NK-92 treated with Interleukin-12 subunit alpha and Interleukin-12 subunit beta, amount 100 ng/mL, for 24 hours (cell line): ENCODE measurements around the gene ACACB.

Experiments used
- DNase-seq: peaks from one replicate; lab custom pipeline; 2025; lab: John Stamatoyannopoulos, UW

Gene ACACB

DNA sequence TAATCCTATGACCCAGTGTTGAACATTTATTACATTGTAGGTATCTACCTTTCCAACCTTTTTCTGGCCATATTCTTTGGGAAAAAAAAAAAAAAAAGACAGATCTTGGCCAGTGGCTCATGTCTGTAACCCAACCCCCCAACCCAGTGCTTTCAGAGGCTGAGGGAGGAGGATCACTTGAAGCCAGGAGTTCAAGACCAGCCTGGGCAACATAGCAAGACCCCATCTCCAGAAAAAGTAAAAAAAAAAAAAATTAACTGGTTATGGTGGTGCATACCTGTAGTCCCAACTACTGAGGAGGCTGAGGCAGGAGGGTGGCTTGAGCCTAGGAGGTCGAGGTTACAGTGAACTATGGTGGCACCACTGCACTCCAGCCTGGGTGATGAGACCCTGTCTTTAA lies 58.1 kb downstream of the ACACB start:
- DNase-seq: no peak

DNA sequence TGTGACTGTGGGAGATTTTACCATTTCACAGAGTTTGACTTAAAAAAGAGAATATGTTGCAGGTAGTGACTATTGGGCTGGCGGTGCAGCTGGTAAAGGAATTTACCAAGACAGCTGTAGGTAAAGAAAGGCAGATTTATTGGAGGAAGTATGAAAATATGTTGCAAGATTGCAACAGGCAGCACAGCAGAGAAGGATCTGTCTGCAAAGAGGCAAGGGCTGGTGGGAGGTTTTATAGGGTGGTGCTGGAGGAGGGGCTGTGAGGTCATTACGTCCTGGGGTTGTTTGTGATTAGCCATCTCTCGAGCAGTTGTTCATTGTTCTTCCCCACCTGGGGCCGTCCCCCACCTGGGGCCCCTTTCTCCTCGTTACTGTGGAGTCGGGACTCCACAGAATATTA lies 62.1 kb downstream of the ACACB start:
- DNase-seq: no peak

DNA sequence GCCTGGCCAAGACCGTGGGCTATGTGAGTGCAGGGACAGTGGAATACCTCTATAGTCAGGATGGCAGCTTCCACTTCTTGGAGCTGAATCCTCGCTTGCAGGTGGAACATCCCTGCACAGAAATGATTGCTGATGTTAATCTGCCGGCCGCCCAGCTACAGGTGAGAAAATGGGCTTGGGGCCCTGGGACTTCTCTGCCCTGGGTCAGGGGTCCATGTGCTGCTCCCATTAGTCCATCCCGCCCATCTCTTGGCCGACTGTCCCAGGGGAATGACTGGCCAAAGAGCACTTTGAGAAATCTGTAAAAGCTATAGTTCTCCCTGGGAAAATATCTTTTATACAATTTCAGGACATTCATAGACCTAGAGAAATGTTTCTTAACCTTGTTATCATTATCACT lies 63.5 kb downstream of the ACACB start:
- no peak for DNase-seq

DNA sequence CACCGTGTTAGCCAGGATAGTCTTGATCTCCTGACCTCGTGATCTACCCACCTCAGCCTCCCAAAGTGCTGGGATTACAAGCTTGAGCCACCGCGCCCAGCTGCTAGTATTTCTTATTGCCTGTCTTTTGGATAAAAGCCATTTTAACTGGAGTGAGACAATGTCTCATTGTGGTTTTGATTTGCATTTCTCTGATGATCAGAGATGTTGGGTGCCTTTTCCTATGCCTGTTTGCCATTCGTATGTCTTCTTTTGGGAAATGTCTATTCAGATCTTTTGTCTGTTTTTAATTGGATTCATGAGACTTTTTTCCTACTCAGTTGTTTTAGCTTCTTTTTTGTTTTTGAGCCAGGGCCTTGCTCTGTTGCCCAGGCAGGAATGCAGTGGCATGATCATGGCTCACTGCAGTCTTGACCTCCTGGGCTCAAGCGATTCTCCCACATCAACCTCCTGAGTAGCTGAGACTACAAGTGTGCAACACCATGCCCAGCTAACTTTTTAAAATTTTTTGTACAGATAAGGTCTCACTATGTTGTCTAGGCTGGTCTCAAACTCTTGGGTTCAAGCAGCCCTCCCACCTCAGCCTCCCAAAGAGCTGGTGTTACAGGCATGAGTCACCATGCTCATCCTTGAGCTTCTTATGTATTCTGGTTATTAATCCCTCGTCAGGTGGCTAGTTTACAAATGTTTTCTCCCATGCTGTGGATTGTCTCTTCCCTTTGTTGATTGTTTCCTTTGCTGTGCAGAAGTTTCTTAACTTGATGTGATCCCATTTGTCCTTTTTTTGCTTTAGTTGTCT lies 65.9 kb downstream of the ACACB start:
- no peak for DNase-seq

DNA sequence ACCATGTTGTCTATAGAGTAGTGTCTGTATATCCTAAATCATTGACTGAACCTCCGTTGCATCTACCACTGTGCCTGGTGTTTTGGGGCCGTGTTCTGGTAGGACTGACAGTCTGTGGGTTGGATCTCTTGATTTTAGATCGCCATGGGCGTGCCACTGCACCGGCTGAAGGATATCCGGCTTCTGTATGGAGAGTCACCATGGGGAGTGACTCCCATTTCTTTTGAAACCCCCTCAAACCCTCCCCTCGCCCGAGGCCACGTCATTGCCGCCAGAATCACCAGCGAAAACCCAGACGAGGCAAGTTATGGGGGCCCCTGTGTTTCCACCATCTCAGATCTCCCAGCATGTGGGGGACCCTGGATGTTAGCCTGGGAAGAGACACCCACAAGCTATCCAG lies 69.1 kb downstream of the ACACB start:
- no peak for DNase-seq

DNA sequence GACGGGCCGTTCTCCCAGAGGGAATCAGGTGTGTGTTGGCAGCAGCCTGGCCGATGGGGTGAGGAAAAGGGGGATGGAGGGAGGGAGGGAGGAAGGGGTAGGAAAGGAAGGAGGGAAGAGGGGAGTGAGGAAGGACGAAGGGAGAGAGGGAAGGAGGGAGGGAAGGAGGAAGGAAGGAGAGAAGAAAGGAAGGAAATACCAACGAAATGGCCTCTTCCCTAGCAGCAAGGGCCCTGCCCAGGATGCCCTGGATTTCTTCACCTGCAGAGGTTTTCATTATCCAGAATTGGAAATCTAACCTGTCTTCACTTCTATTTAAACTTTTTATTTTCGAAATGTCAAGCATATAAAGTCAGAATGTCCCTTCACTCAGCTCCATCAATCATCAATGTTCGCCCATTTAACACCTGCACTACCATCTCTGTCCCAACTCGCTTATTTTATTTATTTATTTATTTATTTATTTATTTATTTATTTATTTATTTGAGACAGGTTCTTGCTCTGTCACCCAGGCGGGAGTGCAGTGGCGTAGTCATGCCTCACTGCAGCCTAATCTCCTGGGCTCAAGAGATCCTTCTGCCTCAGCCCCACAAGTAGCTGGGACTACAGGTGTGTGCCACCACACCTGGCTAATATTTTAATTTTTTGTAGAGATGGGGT lies 70.7 kb downstream of the ACACB start:
- DNase-seq: no peak

DNA sequence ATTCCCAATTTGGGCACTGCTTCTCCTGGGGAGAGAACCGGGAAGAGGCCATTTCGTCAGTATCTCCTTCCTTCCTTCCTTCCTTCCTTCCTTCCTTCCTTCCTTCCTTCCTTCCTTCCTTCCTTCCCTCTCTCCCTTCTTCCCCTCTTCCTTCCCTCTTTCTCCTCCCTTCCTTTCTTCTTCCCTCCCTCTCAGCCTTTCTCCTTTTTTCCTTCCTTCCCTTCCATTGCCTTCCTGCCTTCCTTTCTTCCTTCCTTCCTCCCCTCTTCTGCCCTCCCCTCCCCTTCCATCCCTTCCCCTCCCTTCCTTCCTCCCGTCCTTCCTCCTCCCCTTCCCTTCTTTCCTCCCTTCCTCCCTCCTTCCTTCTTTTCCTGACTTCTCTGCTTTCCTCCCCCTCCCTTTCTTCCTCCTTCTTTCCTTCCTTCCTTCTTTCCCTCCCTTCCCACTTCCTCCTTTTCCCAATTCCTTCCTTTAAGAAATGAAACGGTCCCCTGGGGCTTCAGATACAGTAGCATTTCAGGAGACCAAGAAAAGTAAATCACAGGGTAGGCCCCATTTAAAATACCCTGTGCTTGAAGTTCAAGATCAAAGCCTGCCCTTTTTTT lies 71.8 kb downstream of the ACACB start:
- no peak for DNase-seq

DNA sequence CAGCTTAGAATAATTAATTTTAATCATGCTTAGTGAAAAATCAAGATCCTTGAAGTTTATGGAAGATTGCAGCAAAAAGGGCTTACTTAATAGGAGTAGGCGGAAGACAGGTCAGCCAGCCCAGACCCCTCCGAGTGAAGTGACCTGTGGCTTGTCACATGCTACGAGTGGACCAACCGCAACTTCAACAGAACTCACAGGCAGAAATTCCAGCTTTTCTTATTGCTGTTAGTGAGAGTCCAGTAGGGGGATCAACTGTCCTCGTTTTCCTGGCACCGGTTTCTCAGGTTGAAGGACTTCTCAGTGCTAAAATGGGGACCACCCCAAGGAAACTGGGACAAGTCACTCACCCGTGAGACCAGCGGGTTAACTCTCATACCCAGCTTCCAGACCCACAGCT lies 72.9 kb downstream of the ACACB start:
- no peak for DNase-seq

DNA sequence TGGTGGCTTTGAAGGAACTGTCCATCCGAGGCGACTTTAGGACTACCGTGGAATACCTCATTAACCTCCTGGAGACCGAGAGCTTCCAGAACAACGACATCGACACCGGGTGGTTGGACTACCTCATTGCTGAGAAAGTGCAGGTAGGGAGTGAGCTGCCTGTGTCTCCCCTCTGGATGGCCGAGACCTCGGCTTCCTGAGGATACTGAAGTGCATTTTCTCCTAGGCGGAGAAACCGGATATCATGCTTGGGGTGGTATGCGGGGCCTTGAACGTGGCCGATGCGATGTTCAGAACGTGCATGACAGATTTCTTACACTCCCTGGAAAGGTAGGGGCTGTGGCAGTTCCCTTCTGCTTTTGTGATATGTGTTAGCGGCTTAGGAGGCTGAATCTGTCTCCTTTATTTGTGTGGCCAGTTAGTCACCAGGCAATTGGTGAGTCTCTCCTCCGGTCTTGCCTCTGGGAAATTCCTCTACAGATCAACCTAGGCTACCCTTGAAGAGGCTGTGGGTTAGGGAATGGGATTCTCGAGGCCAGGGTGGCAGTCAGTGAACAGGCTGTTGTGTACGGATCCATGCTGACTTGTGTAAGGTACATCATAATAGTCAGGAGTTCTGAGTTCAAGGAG lies 75.3 kb downstream of the ACACB start:
- DNase-seq: no peak

DNA sequence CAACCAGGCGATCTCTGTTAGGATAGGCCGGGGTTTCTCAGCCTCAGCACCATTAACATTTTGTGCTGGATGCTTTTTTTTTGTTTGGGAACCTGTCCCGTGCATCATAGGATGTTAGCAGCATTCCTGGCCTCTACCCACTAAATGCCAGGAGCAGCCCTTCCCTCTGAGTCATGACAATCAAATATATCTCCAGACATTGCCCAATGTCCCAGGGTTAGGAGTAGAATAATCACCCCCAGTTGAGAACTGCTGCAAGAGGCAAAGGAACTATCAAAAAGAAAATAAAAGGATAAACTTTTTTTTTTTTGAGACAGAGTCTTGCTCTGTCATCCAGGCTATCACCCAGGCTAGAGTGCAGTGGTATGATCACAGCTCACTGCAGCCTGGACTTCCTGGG lies 76.0 kb downstream of the ACACB start:
- DNase-seq: no peak

DNA sequence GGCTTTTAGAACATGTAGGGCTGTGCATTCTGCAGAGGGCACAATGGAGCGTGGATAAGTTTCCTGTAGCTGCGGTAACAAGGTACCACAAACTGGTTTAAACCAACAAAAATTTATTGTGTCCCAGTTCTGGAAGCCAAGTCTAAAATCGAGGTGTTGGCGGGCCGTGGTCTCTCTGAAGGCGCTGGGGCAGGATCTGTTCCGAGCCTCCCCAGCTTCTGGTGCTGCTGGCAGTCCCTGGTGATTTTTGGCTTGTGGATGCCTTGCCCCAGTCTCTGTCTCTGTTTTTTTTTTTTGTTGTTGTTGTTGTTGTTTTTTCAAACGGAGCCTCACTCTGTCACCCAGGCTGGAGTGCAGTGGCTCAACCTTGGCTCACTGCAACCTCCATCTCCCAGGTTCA lies 77.5 kb downstream of the ACACB start:
- no peak for DNase-seq

DNA sequence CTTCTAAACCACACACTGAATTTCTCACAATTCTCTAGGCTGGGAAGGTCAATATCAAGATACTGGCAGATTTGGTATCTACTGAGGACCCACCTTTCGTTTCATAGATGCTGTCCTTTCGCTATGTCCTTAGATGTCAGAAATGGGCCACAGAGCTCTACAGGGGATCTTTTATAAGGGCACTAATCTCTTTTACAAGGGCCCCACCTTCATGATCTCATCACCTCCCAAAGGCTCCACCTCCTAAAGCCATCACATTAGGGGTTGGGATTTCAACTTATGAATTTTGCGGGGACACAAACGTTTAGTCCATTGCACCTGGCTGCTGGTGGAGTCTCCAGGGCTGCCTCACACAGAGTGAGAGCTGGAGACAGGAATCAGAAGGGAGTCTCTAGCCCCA lies 79.9 kb downstream of the ACACB start:
- DNase-seq: no peak

DNA sequence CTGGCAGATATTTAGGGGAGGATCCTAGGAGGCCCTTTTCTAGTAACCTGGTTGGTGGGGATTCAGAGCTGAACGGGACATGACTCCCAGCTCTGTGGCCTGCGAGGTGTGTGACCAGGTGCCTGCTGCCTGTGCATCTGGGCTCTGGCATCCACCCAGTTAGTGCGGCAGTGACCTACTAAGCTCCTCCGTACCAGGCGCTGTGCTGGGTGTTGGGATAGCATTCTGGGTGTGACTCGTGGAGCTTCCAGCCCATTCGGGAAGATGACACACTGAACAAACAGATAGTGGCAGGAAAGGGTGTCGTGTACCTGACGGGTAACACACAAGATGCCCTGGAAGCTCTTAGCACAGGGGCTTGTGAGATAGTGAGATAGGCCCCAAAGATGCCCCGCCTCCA lies 80.9 kb downstream of the ACACB start:
- DNase-seq: no peak

DNA sequence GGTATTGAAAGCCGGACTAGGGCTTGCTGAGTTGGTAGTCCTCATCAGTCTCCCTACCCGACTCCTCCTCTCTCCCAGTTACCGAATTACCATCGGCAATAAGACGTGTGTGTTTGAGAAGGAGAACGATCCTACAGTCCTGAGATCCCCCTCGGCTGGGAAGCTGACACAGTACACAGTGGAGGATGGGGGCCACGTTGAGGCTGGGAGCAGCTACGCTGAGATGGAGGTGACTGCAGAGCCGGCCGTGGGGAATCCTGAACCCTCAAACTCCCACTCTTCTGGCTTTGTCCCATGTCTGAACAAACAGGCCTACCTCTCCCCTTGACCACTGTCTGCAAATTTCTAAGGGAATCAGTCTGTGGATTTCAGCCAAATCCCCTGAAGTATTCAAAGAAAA lies 82.9 kb downstream of the ACACB start:
- no peak for DNase-seq

DNA sequence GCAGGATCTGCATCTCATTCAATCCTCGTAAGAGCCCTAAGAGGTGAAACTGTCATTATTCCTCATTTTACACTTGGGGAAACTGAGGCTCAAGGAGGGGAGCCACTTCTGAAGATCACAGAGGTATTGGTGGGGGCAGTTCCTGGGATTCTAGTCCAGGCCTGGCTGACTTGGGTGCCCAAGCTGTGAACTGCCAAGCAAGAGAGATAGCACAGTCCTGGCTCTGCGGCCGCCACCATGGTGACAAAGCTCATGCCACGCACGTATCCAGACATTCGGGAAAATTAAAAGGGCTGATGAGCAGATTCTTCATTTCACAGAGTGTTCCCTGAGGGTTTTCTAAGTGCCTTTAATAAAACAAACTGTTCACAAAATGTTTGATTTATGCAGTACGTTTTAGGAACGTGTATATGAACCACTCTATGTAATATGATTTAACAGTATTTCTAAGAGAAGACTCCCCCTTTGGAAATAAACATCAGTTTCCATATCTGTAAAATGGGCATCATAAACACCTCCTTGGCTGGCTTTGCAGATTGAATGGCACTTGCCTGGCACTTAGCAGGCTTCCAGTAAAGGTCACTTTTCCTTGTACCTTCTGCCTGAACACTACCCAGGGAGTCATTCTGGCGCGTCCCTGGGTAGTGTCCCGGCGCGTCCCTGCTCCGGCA lies 84.6 kb downstream of the ACACB start:
- no peak for DNase-seq

DNA sequence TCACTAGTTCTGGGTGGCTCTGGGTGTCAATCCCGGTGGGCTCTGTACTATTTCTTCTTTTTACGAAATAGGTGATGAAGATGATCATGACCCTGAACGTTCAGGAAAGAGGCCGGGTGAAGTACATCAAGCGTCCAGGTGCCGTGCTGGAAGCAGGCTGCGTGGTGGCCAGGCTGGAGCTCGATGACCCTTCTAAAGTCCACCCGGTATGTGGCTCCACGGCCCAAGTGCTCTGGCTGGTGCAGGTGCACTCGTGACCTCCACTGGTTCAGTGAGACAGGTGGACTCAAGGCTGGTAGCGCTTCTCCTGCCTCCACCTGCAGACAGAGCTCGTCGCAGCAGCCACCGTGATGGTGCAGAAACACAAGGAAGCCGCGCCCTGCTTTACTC lies 85.1 kb downstream of the ACACB start:
- no peak for DNase-seq

DNA sequence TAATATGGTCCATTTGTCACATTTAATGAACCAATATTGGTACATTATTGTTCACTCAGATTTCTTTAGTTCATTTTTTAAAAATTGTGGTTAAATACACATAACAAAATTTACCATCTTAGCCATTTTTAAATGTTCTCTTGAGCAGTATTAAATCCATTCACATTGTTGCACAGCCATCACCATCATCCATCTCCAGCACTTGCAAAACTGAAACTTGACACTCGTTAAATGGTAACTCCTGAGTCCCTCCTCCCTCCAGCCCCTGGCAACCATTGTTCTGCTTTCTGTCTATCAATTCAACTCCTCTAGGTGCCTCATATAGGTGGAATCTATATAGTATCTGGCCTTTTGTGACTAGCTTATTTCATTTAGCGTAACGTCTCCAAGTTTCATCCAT lies 86.4 kb downstream of the ACACB start:
- DNase-seq: no peak

DNA sequence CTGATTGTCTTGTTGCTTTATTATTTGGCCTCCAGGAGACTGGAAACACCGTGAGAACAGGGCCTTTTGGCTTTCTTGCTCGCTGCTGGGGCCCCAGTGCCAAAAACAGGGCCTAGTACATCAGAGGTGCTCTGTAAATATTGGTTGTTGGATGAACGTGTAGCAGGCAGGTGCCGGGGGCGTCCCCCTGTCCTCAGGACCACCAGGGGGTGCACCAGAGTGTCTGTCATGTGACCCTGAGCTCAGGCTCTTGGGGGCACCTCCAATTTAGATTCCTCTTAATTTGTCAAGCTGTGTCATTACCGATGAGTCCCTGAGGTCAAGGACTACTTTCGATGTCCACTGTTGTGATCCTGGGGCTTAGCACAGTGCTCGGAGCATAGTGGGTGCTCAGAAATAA lies 87.1 kb downstream of the ACACB start:
- no peak for DNase-seq

DNA sequence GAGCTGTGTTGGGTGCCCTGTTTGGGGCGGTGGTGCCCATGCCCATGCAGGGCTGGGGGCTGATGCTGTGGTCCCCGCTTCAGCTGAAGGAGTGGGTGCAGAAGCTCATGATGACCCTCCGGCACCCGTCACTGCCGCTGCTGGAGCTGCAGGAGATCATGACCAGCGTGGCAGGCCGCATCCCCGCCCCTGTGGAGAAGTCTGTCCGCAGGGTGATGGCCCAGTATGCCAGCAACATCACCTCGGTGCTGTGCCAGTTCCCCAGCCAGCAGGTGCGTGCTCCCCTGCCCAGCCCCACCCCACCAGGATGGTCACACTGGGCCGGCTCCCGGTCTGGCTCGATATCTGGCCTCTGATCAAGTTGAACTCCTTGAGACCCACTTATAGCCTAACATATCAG lies 92.7 kb downstream of the ACACB start:
- no peak for DNase-seq

DNA sequence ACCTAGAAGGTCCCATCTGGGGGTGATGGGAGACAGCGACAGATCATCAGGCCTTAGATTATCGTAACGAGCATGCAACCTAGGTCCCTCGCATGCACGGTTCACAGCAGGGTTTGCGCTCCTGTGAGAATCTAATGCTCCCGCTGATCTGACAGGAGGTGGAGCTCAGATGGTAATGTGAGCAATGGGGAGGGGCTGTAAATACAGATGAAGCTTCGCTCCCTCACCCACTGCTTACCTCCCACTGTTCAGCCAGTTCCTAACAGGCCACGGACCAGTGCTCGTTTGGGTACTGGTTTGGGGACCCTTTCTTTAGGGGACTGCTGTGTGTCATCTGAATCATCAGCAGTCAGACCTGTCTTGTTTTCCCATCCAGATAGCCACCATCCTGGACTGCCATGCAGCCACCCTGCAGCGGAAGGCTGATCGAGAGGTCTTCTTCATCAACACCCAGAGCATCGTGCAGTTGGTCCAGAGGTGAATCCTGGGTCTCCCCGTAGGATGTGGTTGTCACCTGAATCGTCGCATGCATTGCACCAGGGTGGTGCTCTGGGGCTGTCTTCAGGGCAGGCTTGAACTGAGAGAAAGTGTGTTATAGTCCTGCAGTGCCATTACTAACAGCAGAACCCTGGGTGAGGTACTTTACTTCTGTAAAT lies 96.2 kb downstream of the ACACB start:
- no peak for DNase-seq

DNA sequence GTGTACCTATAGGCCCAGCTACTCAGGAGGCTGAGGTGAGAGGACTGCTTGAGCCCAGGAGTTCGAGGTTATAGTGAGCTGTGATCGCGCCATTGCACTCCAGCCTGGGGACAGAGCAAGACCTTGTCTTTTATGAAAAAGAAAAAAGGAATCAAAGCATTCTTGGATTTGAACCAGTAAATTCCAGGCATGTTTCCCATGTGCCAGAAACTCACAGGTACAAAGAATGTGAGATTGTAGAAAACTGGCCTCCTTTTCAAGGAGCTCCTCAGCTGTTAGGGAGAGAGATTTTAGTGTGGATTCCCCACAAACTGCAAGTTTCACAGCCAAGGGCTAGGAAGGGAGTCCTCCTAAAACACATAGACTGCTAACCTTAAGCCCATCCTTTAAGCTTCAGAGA lies 97.7 kb downstream of the ACACB start:
- DNase-seq: no peak

DNA sequence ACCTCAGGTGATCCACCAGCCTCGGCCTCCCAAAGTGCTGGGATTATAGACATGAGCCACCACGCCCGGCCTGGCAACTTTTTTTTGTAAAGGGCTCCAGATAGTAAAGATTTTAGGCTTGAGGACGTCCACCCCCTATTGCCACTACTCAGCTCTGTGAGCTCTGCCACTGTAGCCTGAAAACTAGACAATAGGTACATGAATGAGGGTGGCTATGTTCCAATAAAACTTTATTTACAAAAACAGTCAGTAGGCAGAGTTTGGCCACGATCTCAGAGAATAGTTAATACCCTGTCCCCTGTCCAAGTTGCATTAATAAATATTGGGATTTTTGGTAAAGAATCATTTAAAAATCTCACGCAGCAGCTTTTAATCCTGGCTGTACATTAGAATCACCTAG lies 102.6 kb downstream of the ACACB start:
- DNase-seq: no peak
